ENCODE data around the gene UQCRC2.
"Not testable (repeated sequence)": the region's sequence is repeated elsewhere in the genome, so short reads cannot be mapped to it uniquely, and the experiment has no call there.

The UQCRC2 gene

GRCh38 chr16:22022151-22022550 lies 69.0 kb downstream of the UQCRC2 start:
- CTCF ChIA-PET: no interaction called here
- H3K4me3 ChIP-seq (ENCODE audit: low read depth, low read length): no peak overlapping the region
- POLR2A ChIA-PET: no interaction called here
- no peak for DNase-seq (ENCODE audit: low read depth, low spot score)
- no peak for TF ChIP-seq CTCF (IDR thresholded peaks at IDR 0.05; ENCODE audit: insufficient read depth, low read length, missing control alignments)

DNA sequence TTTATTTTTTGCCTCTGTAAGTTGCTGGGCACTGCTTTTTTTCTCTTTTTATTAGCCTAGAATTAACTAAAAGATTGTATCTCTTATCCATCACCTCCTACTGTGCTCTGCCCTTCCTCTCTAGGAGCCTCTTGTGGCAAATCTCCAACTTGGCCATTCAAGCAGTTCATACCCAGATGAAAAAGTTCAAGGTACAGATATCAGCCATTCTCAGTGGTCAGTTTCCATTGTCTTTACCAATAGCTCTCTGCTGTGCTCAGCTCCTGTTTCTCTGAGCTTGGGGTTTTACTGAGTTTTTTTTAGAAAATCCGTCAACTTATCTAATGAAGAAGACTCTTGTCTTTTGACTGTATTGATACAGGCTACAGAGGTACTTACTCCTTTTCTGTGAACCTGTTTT lies 70.3 kb downstream of the UQCRC2 start:
- CTCF ChIA-PET: interaction anchor here (1.4 kb wide), 1 partner anchor 54 kb away, joined by 4 read pairs; no protein-coding TSS in a partner anchor
- DNase-seq (ENCODE audit: low read depth, low spot score): no peak

DNA sequence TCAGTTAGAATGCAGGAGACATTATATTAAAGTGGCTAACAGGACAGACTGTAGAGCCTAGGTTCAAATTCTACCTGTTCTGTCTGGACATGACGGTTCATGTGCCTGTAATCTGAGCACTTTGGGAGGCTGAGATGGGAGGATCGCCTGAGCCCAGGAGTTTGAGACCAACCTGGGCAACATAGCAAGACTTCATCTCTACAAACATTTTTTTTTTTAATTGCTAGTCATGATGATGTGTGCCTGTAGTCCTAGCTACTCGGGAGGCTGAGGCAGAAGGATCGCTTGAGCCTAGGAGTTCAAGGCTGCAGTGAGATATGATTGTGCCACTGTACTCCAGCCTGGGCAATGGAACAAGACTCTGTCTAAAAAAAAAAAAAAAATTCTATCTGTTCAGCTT lies 71.6 kb downstream of the UQCRC2 start:
- POLR2A ChIA-PET; DNase-seq (ENCODE audit: low read depth, low spot score); H3K4me3 ChIP-seq (ENCODE audit: low read depth, low read length): not testable (repeated sequence)
- CTCF ChIA-PET: interaction anchor here (1.0 to 1.4 kb wide), 3 partner anchors 53 to 166 kb away, joined by 3 to 6 read pairs (median 3); no protein-coding TSS in a partner anchor

More for the DNA sequence above, 70.3 kb downstream of the UQCRC2 start:
- POLR2A ChIA-PET: no interaction called here
- no peak overlapping the region for H3K4me3 ChIP-seq (ENCODE audit: low read depth, low read length)
- no peak for TF ChIP-seq CTCF (IDR thresholded peaks at IDR 0.05; ENCODE audit: insufficient read depth, low read length, missing control alignments)

DNA sequence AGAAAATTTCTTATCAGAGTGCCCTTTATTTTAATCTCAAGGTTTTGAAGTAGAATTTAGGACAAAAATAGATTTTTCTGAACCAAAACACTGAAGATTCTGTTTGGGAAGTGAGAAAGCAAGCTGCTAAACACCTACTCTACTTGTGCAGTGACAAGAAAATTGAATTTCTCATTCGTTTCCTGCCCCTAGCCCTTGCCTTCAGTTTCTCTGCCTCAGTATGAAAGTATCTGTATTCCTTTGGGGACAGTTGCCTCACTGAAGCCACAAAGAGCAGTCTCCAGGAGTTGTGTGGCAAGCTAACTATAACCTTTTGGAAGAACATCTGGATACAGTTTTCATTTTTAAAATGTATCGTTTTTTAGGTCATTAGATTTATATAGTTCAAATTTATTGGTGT lies 74.5 kb downstream of the UQCRC2 start:
- TF ChIP-seq CTCF (IDR thresholded peaks at IDR 0.05; ENCODE audit: insufficient read depth, low read length, missing control alignments): no peak
- H3K4me3 ChIP-seq (ENCODE audit: low read depth, low read length): no peak overlapping the region
- ChIA-PET CTCF (interaction anchor here (1.1 to 3.9 kb wide), 2 partner anchors 26 to 50 kb away, joined by 4 to 24 read pairs; no protein-coding TSS in a partner anchor), POLR2A (no interaction called here)
- DNase-seq (ENCODE audit: low read depth, low spot score): no peak

DNA sequence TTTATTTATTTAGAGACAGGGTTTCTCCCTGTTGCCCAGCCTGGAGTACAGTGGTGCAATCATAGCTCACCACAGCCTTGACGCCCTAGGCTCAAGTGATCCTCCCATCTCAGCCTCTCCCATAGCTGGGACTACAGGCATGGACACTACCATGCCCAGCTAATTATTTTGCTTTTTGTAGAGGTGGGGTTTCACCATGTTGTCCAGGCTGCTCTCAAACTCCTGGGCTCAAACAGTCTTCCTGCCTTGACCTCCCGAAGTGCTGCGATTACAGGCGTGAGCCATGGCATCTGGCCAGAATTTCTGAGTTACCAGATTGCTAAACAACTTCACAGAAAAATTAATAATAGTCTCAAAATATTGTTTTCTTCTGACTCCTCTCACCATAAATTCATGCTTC lies 76.5 kb downstream of the UQCRC2 start:
- ChIA-PET POLR2A (no interaction called here), CTCF (interaction anchor here (0.7 to 3.9 kb wide), 4 partner anchors 20 to 159 kb away, joined by 3 to 24 read pairs (median 4); no protein-coding TSS in a partner anchor)
- TF ChIP-seq CTCF (IDR thresholded peaks at IDR 0.05; ENCODE audit: insufficient read depth, low read length, missing control alignments): no peak
- H3K4me3 ChIP-seq (ENCODE audit: low read depth, low read length): no peak overlapping the region
- DNase-seq (ENCODE audit: low read depth, low spot score): no peak

GRCh38 chr16:22030087-22030812 lies 77.1 kb downstream of the UQCRC2 start:
- DNase-seq (ENCODE audit: low read depth, low spot score): no peak
- ChIA-PET POLR2A (no interaction called here), CTCF (interaction anchor here (1.9 kb wide), 1 partner anchor 47 kb away, joined by 12 read pairs; no protein-coding TSS in a partner anchor)
- H3K4me3 ChIP-seq (ENCODE audit: low read depth, low read length): no peak overlapping the region
- TF ChIP-seq CTCF (IDR thresholded peaks at IDR 0.05; ENCODE audit: insufficient read depth, low read length, missing control alignments): no peak
